MM.1S (cell line): Measurements from ENCODE around the gene UBE2M.
A peak's percentile ranks its signal among the peaks of the same experiment; 100 is the strongest.

Experiments
- DNase-seq: peaks from one replicate; pipeline ENCODE4 v3.0.0-alpha.2; 2015
- H2AFZ ChIP-seq: fragments of 300-600 bp; sonication (generic); 2 replicates; pipeline ENCODE4 v1.6.0; 2016; ENCODE audit warnings: antibody characterized with exemption, low read length
- H3F3A ChIP-seq: fragments of 300-600 bp; sonication (generic); 2 replicates; pipeline ENCODE4 v1.6.1; 2016; ENCODE audit warnings: mild to moderate bottlenecking, antibody characterized with exemption, low read length, moderate library complexity, mixed read lengths; ENCODE audit not compliant: insufficient read depth
- H3K27ac ChIP-seq: fragments of 300-600 bp; sonication (generic); 2 replicates; pipeline ENCODE4 v1.5.1; 2016; ENCODE audit warnings: mild to moderate bottlenecking, low read length
- H3K27me3 ChIP-seq: fragments of 300-600 bp; sonication (generic); replicated peaks from 2 replicates; pipeline ENCODE4 v1.6.0; 2016; ENCODE audit warnings: low read length; ENCODE audit not compliant: insufficient read depth
- H3K36me3 ChIP-seq: fragments of 300-600 bp; sonication (generic); replicated peaks from 2 replicates; pipeline ENCODE4 v1.6.1; 2016; ENCODE audit warnings: mild to moderate bottlenecking, low read length, mixed read lengths; ENCODE audit not compliant: insufficient read depth
- H3K4me1 ChIP-seq: fragments of 300-600 bp; sonication (generic); 2 replicates; pipeline ENCODE4 v1.6.1; 2016; ENCODE audit warnings: low read length, mixed read lengths
- H3K4me2 ChIP-seq: fragments of 300-600 bp; sonication (generic); 2 replicates; pipeline ENCODE4 v1.6.0; 2016; ENCODE audit warnings: low read depth, low read length
- H3K4me3 ChIP-seq: fragments of 300-600 bp; sonication (generic); 2 replicates; pipeline ENCODE4 v1.5.1; 2016; ENCODE audit warnings: low read length, mixed read lengths
- H3K79me2 ChIP-seq: fragments of 300-600 bp; sonication (generic); 2 replicates; pipeline ENCODE4 v1.6.1; 2016; ENCODE audit warnings: mixed run types, low read length, mixed read lengths
- H3K9ac ChIP-seq: fragments of 300-600 bp; sonication (generic); 2 replicates; pipeline ENCODE4 v1.6.1; 2016; ENCODE audit warnings: low read length, mixed read lengths
- H3K9me2 ChIP-seq: fragments of 300-600 bp; sonication (generic); replicated peaks from 2 replicates; pipeline ENCODE4 v1.6.1; 2016; ENCODE audit warnings: mild to moderate bottlenecking, low read length, mixed read lengths; ENCODE audit not compliant: insufficient read depth
- H3K9me3 ChIP-seq: fragments of 300-600 bp; sonication (generic); replicated peaks from 2 replicates; pipeline ENCODE4 v1.6.1; 2016; ENCODE audit warnings: mild to moderate bottlenecking, low read length, mixed read lengths; ENCODE audit not compliant: insufficient read depth
- H4K20me1 ChIP-seq: fragments of 300-600 bp; sonication (generic); 2 replicates; pipeline ENCODE4 v1.6.1; 2016; ENCODE audit warnings: mild to moderate bottlenecking, low read length, moderate library complexity, mixed read lengths; ENCODE audit not compliant: insufficient read depth
- EZH2 ChIP-seq: fragments of 300-600 bp; sonication (generic); optimal IDR thresholded peaks from 2 replicates; pipeline ENCODE3; 2017; ENCODE audit warnings: low read depth, mild to moderate bottlenecking, antibody characterized with exemption, low read length, mixed read lengths
- EZH2phosphoT487 ChIP-seq: fragments of 300-600 bp; sonication (generic); IDR thresholded peaks from 2 replicates; pipeline ENCODE4 v1.6.1; 2018; ENCODE audit warnings: antibody characterized with exemption, low read length
- TF ChIP-seq, protein P1 (sequence below): fragments of 300-600 bp; sonication (generic); IDR thresholded peaks from 2 replicates; pipeline ENCODE4 v1.5.1; 2016; ENCODE audit warnings: antibody characterized with exemption, low read length, mixed read lengths

The UBE2M gene

DNA sequence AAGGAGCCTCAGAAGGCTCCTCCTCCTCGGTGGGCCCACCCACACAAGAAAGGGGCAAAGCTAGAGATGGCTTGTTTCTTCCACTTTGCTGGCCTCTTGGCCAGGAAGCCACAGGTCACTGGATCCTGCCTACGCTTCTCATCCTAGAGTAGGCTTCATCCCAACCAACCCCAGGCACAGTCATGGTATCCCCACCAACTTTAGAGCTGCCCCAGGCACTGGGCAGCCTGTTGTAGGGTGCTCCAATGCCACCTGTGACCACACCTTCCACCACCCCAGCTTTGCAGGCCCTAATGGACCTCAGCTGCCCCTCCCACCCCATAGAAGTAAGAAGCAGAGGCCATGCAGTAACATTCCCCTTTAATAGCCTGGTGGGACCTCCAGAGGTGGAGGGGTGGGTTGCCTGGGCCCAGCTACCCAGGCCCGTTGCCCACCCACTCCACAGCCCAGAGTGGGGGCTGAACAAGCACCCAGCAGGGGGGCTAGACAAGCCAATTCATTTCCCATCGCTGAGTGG is 3.0 kb downstream of the UBE2M start:
- H3K4me1 ChIP-seq: peaks cover 26% of the 10 kb centered on the region
- H3K27ac ChIP-seq: peak overlapping the region; percentile 88
- no peaks in the 10 kb centered on the region for H3K9me3 ChIP-seq
- no peaks in the 10 kb centered on the region for H3K36me3 ChIP-seq
- H3K4me2 ChIP-seq: peak overlapping the region; percentile 98
- H3K9me2 ChIP-seq: no peaks in the 10 kb centered on the region
- DNase-seq: no peak
- TF ChIP-seq EZH2 (no peak), EZH2phosphoT487 (no peak)
- TF ChIP-seq, protein P1, sequence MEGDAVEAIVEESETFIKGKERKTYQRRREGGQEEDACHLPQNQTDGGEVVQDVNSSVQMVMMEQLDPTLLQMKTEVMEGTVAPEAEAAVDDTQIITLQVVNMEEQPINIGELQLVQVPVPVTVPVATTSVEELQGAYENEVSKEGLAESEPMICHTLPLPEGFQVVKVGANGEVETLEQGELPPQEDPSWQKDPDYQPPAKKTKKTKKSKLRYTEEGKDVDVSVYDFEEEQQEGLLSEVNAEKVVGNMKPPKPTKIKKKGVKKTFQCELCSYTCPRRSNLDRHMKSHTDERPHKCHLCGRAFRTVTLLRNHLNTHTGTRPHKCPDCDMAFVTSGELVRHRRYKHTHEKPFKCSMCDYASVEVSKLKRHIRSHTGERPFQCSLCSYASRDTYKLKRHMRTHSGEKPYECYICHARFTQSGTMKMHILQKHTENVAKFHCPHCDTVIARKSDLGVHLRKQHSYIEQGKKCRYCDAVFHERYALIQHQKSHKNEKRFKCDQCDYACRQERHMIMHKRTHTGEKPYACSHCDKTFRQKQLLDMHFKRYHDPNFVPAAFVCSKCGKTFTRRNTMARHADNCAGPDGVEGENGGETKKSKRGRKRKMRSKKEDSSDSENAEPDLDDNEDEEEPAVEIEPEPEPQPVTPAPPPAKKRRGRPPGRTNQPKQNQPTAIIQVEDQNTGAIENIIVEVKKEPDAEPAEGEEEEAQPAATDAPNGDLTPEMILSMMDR: no peak
- H2AFZ ChIP-seq: peak overlapping the region; percentile 81
- H4K20me1 ChIP-seq: peaks cover 8% of the 10 kb centered on the region; the same call in 1 of the 2 replicates
- H3K27me3 ChIP-seq: no peaks in the 10 kb centered on the region
- peak overlapping the region; percentile 92 for H3K9ac ChIP-seq
- peaks cover 69% of the 10 kb centered on the region for H3F3A ChIP-seq
- peak overlapping the region; percentile 95 for H3K4me3 ChIP-seq
- H3K79me2 ChIP-seq: peaks cover 45% of the 10 kb centered on the region

DNA sequence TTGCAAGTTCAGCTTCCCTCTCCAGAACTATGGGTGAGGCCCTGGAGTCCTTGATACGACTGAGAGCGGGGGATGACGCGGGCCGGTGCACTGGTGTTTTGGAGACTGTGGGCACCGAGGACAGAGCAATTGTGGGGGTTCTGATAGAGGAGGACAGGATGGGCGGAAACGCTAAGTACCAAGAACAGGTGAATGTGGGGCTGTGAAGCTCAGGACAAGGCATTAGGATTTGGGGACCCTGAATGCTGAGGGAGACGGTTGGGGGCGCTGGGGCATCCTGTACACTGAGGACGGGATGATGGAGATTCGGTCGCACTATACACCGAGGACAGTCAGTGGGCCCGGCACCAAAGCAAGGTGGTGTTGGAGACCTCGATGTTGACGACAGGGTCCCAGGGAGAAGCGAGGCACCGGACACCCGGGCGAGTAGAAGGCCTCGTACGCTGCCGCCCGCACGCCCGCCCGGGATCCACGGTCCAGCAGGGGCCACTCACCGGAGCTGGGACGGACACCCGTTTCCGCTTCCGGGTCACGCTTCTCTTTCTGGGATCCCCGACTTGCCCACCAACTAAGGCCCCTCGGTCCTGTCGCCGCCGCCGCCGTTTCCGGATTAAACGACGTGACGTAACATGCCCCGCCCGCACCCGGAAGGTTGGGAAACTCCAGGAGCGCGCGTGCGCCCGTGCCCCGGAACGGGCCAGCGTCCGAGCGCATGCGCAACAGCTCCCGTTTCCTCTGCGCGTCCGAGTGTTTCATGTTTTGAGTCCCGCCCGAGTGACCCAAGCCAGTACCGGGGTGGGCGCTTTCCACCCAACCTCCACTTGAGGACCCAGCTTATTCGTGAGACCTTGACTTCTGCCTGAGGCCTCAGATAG is 3.7 kb downstream of the UBE2M start, which contains the start of gene CHMP2A:
Gene CHMP2A, minus strand, starts transcription at position 612 of the 875 bp plus-strand sequence. CDS start 893 bp downstream, outside the sequence.
- peaks cover 3% of the 10 kb centered on the region; the same call in 1 of the 2 replicates for H3K36me3 ChIP-seq
- DNase-seq: peak; percentile 96
- peak within 1 kb of the TSS; percentile 95 for H3K4me3 ChIP-seq
- no peaks in the 10 kb centered on the region for H3K27me3 ChIP-seq
- H3K4me2 ChIP-seq: peak within 1 kb of the TSS; percentile 98
- peaks cover 22% of the 10 kb centered on the region for H3K4me1 ChIP-seq
- H3K9me2 ChIP-seq: no peaks in the 10 kb centered on the region
- peaks cover 8% of the 10 kb centered on the region; the same call in 1 of the 2 replicates for H4K20me1 ChIP-seq
- H3K27ac ChIP-seq: peak within 1 kb of the TSS; percentile 88
- TF ChIP-seq EZH2: no peak
- TF ChIP-seq EZH2phosphoT487: no peak
- TF ChIP-seq, protein P1: no peak
- H3F3A ChIP-seq: peaks cover 63% of the 10 kb centered on the region
- H3K79me2 ChIP-seq: peaks cover 45% of the 10 kb centered on the region
- peak within 1 kb of the TSS; percentile 92 for H3K9ac ChIP-seq
- no peaks in the 10 kb centered on the region for H3K9me3 ChIP-seq
- H2AFZ ChIP-seq: peak within 1 kb of the TSS; percentile 81

DNA sequence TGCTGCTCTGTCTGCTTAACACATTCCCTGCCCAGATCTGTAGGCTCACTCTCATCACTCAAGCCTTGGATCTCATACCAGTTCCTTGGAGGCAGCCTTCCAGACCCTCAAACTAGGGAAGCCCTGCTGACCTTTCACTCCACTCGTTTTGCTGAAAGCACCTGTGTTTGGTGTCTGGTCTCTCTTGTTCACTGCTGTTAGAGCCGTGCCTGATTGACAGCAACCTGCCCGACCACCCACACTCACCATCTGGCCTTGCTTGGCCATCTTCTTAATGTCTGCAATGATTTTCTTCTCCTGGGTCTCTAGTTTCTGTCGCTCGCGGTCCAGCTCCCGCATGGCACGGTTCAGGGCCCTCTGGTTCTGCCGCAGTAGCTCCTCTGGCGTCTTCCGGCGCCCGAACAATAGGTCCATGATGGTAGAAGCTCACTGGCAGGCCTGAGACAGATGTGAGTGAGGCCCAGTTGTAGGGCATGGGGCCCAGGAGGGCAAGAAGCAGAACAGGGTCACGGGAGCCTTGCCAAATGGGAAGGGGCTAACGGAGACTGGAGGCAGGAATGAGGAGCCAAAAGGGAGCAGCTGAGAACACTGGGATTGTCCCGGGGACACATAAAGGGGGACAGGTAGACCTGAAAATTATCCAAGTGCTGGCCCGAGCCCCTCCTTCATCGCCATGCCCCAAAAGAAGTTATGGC is 4.5 kb downstream of the UBE2M start:
- no peak for DNase-seq
- Histone ChIP-seq H4K20me1 (peaks cover 8% of the 10 kb centered on the region; the same call in 1 of the 2 replicates), H3K79me2 (peaks cover 53% of the 10 kb centered on the region), H3K9ac (peak overlapping the region; percentile 92), H3K4me3 (peak overlapping the region; percentile 95), H3K4me1 (peaks cover 21% of the 10 kb centered on the region), H3K27me3 (no peaks in the 10 kb centered on the region), H3K4me2 (peak overlapping the region; percentile 98), H2AFZ (peak overlapping the region; percentile 80; the same call in 1 of the 2 replicates), H3F3A (peaks cover 58% of the 10 kb centered on the region), H3K9me2 (no peaks in the 10 kb centered on the region), H3K27ac (peak overlapping the region; percentile 88; the same call in 1 of the 2 replicates), H3K9me3 (no peaks in the 10 kb centered on the region), H3K36me3 (peaks cover 7% of the 10 kb centered on the region; the same call in 1 of the 2 replicates)
- TF ChIP-seq, protein P1: no peak
- TF ChIP-seq EZH2phosphoT487 (no peak), EZH2 (no peak)
